ENCODE data around the gene HTR3B. TPM values are rescaled to one million over a fixed set of nuclear protein-coding genes. Genes with fewer than 3 reads are reported as not detected.
A peak's percentile ranks its signal among the peaks of the same experiment; 100 is the strongest.

The HTR3B gene
- total and polyA plus RNA-seq, 10 of the 15 experiments (the other 5 are each of a cell fraction or from before 2014, with no cell fraction given), result not detected

DNA sequence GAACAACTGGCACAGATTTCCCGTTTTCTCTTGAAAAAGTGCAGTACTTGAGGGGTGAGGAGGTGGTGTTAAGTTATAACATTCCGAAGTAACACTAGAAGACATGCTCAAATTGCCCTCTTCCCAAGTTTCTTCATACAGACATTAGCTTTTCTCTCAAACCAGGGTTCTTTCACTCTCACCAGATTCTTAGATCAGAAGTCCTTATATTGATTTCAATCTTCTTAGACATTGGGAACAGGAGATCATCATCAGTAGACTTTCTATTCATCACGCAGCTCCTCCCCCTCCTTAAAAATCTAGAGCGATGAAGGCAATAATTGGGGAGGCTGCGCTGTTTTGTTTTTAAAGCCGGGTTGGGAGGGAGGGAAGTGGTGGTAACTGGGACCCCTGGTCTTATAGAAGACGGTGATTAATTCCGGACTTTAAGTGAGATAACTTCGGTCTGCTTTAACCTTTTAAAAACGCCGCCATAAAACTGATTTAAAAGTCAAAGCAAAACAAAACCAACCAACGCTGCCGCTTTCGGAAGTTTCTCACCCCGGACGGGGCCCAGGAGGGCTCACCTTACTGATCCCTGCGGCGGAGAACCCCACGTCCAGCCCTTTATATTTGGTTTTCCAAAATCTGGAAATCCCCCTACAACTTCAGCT, 29.9 kb upstream of the HTR3B start (continued):
- TF ChIP-seq SUZ12 (IDR thresholded peaks at IDR 0.05; ENCODE audit: unreplicated experiment) (no peak), MTA3 (IDR thresholded peaks at IDR 0.05; ENCODE audit: borderline replicate concordance, low read length) (no peak), POLR2A (IDR thresholded peaks at IDR 0.05; ENCODE audit: low read depth, low read length) (no peak), CREM (IDR thresholded peaks at IDR 0.05; ENCODE audit: low read depth) (0 out of 2 replicates have a peak, but pooled peaks have one; percentile 21), CEBPB (IDR thresholded peaks at IDR 0.05; ENCODE audit: borderline replicate concordance in 1 of 2, low read depth in 2 of 2, low read length in 2 of 2) (no peak), MXI1 (IDR thresholded peaks at IDR 0.05; ENCODE audit: low read depth, low read length) (peak; percentile 63; the same call in 1 of the 2 replicates), SPI1 (IDR thresholded peaks at IDR 0.05; ENCODE audit: borderline replicate concordance, insufficient read depth, low read depth, low read length) (no peak), FOXK2 (IDR thresholded peaks at IDR 0.05) (no peak), SMAD1 (IDR thresholded peaks at IDR 0.05; ENCODE audit: low read depth, partially characterized antibody) (no peak), ZZZ3 (IDR thresholded peaks at IDR 0.05; ENCODE audit: control insufficient read depth, insufficient read length, low read depth) (no peak), TBL1XR1 (IDR thresholded peaks at IDR 0.05; ENCODE audit: low read depth, low read length) (no peak), SMC3 (IDR thresholded peaks at IDR 0.05; ENCODE audit: borderline replicate concordance, low read length) (no peak), NR2C1 (IDR thresholded peaks at IDR 0.05) (no peak), MTA2 (IDR thresholded peaks at IDR 0.05; ENCODE audit: low read depth) (no peak)
- TF ChIP-seq, protein P1, sequence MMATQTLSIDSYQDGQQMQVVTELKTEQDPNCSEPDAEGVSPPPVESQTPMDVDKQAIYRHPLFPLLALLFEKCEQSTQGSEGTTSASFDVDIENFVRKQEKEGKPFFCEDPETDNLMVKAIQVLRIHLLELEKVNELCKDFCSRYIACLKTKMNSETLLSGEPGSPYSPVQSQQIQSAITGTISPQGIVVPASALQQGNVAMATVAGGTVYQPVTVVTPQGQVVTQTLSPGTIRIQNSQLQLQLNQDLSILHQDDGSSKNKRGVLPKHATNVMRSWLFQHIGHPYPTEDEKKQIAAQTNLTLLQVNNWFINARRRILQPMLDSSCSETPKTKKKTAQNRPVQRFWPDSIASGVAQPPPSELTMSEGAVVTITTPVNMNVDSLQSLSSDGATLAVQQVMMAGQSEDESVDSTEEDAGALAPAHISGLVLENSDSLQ (IDR thresholded peaks at IDR 0.05), result no peak
- TF ChIP-seq, protein P2, sequence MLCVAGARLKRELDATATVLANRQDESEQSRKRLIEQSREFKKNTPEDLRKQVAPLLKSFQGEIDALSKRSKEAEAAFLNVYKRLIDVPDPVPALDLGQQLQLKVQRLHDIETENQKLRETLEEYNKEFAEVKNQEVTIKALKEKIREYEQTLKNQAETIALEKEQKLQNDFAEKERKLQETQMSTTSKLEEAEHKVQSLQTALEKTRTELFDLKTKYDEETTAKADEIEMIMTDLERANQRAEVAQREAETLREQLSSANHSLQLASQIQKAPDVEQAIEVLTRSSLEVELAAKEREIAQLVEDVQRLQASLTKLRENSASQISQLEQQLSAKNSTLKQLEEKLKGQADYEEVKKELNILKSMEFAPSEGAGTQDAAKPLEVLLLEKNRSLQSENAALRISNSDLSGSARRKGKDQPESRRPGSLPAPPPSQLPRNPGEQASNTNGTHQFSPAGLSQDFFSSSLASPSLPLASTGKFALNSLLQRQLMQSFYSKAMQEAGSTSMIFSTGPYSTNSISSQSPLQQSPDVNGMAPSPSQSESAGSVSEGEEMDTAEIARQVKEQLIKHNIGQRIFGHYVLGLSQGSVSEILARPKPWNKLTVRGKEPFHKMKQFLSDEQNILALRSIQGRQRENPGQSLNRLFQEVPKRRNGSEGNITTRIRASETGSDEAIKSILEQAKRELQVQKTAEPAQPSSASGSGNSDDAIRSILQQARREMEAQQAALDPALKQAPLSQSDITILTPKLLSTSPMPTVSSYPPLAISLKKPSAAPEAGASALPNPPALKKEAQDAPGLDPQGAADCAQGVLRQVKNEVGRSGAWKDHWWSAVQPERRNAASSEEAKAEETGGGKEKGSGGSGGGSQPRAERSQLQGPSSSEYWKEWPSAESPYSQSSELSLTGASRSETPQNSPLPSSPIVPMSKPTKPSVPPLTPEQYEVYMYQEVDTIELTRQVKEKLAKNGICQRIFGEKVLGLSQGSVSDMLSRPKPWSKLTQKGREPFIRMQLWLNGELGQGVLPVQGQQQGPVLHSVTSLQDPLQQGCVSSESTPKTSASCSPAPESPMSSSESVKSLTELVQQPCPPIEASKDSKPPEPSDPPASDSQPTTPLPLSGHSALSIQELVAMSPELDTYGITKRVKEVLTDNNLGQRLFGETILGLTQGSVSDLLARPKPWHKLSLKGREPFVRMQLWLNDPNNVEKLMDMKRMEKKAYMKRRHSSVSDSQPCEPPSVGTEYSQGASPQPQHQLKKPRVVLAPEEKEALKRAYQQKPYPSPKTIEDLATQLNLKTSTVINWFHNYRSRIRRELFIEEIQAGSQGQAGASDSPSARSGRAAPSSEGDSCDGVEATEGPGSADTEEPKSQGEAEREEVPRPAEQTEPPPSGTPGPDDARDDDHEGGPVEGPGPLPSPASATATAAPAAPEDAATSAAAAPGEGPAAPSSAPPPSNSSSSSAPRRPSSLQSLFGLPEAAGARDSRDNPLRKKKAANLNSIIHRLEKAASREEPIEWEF (IDR thresholded peaks at IDR 0.05; ENCODE audit: insufficient replicate concordance, low read depth, low read length), result no peak
- TF ChIP-seq, protein P3, sequence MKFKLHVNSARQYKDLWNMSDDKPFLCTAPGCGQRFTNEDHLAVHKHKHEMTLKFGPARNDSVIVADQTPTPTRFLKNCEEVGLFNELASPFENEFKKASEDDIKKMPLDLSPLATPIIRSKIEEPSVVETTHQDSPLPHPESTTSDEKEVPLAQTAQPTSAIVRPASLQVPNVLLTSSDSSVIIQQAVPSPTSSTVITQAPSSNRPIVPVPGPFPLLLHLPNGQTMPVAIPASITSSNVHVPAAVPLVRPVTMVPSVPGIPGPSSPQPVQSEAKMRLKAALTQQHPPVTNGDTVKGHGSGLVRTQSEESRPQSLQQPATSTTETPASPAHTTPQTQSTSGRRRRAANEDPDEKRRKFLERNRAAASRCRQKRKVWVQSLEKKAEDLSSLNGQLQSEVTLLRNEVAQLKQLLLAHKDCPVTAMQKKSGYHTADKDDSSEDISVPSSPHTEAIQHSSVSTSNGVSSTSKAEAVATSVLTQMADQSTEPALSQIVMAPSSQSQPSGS (IDR thresholded peaks at IDR 0.05; ENCODE audit: low read length), result no peak
- TF ChIP-seq, protein P4, sequence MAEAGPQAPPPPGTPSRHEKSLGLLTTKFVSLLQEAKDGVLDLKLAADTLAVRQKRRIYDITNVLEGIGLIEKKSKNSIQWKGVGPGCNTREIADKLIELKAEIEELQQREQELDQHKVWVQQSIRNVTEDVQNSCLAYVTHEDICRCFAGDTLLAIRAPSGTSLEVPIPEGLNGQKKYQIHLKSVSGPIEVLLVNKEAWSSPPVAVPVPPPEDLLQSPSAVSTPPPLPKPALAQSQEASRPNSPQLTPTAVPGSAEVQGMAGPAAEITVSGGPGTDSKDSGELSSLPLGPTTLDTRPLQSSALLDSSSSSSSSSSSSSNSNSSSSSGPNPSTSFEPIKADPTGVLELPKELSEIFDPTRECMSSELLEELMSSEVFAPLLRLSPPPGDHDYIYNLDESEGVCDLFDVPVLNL (IDR thresholded peaks at IDR 0.05; ENCODE audit: low read depth, low read length), result peak; percentile 69
- TF ChIP-seq, protein P5, sequence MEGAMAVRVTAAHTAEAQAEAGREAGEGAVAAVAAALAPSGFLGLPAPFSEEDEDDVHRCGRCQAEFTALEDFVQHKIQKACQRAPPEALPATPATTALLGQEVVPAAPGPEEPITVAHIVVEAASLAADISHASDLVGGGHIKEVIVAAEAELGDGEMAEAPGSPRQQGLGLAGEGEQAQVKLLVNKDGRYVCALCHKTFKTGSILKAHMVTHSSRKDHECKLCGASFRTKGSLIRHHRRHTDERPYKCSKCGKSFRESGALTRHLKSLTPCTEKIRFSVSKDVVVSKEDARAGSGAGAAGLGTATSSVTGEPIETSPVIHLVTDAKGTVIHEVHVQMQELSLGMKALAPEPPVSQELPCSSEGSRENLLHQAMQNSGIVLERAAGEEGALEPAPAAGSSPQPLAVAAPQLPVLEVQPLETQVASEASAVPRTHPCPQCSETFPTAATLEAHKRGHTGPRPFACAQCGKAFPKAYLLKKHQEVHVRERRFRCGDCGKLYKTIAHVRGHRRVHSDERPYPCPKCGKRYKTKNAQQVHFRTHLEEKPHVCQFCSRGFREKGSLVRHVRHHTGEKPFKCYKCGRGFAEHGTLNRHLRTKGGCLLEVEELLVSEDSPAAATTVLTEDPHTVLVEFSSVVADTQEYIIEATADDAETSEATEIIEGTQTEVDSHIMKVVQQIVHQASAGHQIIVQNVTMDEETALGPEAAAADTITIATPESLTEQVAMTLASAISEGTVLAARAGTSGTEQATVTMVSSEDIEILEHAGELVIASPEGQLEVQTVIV (IDR thresholded peaks at IDR 0.05; ENCODE audit: borderline replicate concordance, partially characterized antibody), result no peak

Data from GM12878 (cell line).